GM12801 (cell line): Measurements from ENCODE around the gene TRMU.

Experiments used
- CTCF ChIP-seq: IDR thresholded peaks from one replicate; pipeline ENCODE4 v1.5.1; 2011; ENCODE audit warnings: control low read depth; ENCODE audit not compliant: insufficient read length; ENCODE audit errors: extremely low read depth

The TRMU gene

DNA sequence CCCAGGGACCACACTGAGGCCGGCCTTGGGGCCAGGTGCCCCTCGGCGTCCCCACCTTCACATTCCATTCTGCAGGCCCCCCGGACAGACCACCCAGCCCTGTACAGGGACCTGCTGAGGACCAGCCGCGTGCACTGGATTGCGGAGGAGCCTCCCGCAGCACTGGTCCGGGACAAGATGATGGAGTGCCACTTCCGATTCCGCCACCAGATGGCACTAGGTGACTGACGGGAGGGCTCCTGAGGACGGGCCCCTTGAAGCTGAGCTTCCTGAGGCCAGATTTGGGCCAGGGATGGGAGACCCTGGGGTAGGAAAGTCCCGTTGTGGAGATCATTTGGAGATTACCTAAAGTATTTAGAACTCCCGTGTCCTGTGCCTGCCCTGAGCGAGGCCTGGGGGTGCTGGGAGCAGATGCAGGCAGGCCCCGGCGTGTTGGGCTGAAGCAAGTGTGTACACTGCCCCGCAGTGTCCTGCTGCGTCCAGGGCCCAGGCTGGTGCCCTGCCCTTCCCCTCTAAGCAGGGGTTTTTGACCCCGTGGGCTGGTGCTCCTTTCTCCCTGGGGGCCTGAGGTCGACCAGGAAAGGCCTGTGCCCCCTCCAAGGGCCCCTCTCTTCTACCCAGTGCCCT lies 20.0 kb downstream of the TRMU start:
- TF ChIP-seq CTCF, result no peak

DNA sequence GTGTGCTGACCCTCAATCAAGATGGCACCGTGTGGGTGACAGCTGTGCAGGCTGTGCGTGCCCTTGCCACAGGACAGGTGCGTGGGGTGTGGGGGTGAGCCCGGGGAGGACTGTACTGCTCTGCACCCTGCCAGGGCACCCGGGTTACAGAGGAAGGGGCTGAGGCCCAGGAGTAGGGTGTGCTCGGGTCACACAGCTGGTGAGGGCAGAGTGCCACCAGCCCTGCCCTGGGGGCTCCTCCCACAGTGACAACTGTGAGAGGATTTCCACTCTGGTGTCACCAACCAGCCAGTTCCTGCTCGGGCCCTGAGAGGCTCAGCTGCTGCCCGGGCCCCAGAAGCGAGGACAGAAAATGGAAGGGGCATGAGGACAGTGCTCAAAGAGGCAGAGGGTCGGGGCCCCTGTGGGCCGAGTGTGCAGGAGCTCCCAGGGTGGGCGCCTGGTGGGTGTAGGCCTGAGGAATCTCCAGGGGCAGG lies 20.5 kb downstream of the TRMU start:
- TF ChIP-seq CTCF, result no peak

DNA sequence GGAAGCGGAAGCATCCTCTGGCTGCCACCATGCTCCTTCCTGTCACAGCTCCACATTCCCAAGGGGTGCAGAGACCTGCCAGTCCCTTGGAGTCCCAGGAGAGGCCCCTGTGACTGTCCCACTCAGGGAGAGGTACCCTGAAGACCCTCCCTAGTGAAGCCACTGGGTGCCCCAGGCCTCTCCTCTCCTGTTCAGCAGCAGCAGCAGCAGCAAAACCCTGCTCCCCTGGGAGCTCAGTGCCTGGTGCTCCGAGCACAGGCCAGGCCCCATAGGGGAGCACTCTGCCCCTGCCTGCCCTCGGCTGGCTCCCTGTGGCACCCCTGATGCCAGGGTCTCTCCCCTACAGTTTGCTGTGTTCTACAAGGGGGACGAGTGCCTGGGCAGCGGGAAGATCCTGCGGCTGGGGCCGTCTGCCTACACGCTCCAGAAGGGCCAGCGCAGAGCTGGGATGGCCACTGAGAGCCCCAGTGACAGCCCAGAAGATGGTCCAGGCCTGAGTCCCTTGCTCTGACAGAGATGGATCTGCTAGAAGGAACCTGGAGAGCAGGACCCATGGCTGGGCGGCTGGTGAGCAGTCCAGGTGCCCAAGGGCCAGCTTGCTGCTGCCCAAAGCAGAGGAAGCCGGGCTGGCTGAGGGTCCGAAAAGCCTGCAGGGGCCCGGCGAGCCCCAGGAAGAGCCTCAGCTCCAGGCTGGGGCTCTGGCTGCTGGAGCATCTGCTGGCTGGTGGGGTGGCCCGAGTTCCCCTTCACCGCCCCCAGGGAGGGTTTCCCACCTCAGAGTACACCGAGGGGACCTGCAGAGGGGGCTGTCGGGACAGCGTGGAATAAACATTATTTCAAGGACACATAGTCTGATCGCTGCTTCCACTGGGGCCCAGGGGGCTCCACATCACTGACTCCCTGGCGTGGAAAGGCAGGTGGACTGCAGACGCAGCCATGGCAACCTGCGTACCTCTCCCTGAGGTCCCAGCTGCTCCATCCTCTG lies 21.3 kb downstream of the TRMU start:
- no peak for TF ChIP-seq CTCF

DNA sequence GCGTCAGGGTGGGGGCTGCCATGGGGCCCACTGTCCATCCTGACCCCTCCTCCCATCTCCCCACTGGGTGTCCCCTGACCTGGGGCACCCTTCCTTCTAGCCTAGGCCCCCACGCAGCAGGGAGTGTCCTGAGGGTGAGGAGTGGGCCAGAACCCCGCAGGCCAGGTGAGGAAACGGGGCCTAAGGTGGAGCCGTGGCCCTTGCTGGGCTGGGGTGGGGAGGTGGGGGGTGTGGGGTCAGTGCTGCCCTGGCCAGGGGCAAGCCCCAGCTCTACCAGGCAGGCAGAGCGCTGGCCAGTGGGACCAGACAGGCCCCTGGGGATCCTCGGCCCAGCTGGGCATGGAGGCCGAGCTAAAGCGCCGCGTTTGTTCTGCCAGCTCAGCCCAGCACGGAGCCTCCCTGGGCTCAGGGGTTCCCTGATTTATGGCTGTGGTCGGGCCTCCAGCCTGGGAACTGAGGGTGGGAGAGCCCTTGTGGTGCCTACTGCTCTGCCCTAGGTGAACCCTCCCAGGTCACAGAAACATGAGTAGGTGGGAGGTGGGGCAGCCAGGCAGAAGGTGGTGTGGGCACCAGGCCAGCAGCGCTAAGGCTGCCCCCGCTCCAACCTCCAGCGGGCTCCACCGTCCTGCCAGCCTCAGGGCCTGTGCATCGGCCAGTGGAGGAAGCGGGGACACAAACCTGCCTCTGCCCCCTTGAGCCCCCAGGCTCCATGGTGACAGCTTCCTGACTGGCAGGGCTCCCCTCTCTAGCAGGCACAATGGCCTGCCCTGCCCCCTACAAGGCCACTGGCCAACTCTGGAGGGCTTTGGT lies 22.4 kb downstream of the TRMU start:
- TF ChIP-seq CTCF, result no peak

- TF ChIP-seq CTCF, result no peak
Observed at GRCh38 chr22:46358766-46359165, 23.3 kb downstream of the TRMU start.

DNA sequence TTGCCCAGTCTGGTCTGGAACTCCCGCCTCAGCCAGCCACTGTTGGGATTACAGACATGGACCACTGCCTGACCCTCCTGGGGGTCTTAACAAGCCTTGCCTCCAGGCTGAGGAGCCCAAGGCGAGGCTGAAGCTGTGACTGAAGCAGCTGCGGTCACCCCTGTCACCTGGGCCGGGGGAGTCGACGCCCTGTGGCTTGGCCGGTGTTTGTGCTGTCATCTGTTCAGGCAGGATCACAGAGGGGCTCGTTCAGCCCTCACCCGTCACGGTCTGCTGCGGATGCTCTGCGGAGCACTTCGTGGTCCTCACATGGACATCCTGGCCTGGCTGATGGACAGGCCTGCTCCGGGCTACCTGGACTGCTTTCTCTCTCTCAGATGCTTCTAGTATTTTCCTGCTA lies 23.8 kb downstream of the TRMU start:
- no peak for TF ChIP-seq CTCF

DNA sequence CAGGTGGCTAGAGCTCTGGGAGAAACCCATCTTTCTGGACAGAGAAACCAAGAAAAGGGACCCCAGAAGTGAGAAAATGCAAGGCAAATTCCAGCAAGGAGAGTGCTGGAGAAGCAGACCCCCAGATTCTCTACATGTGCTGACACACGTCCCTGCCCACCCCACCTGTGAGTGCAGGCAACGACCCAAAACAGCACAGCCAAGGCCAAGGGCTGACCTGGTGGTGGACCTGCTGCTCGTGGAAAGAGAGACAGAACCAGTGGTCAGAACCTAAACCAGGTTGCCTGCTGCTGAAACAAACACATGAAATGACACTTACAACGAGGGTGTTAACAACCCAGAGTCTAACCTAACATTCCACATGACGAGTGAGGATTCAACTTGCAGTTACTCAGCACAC lies 24.6 kb downstream of the TRMU start:
- no peak for TF ChIP-seq CTCF
